K562 (cell line): ENCODE results near the gene LRP1. TPM values are rescaled to one million over a fixed set of nuclear protein-coding genes. Genes with fewer than 3 reads are reported as not detected.

ENCODE experiments used
- ATAC-seq: fragments of 200-7000 bp; cut with Tn5 transposase; 3 replicates; pipeline ENCODE4 v1.9.1; 2020; ENCODE audit warnings: moderate library complexity
- BruUV-seq: library from RNA; stranded (reverse); fragments of 400-500 nt; replicated peaks from 2 replicates; lab custom pipeline; 2021; lab: Mats Ljungman, UMichigan
- CTCF ChIA-PET: fragments of 300-600 bp; formaldehyde crosslinking; extraction: SDS; loops from one replicate; lab custom pipeline; 2021; ENCODE audit warnings: low intra/inter-chr PET ratio; lab: Yijun Ruan, JAX
- POLR2A ChIA-PET: fragments of 300-600, 350-650 bp; sonication (Branson Sonifier 250); formaldehyde crosslinking; extraction: SDS; loops from one replicate; lab custom pipeline; 2021; ENCODE audit warnings: antibody characterized with exemption, inconsistent platforms; lab: Yijun Ruan, JAX
- DNase-seq, 4 experiments: peaks; one replicate each; pipeline versions ENCODE4 v3.0.0 to v3.0.0-alpha.2; 2011 to 2018; ENCODE audit warnings: low spot score in 3 of 4, mixed read lengths in 3 of 4; ENCODE audit errors: extremely low read depth in 1 of 4
- FAIRE-seq: peaks from 2 replicates; lab custom pipeline; 2011; peaks lifted over from hg19 to GRCh38; lab: Jason Lieb, UNC
- H2AFZ ChIP-seq: 2 replicates; pipeline ENCODE4 v1.6.0; 2011; ENCODE audit warnings: low read depth, low read length, control low read depth, inconsistent platforms
- H3K27ac ChIP-seq: fragments of 200-600 bp; 3 replicates; pipeline ENCODE4 v1.8.0; 2011; ENCODE audit warnings: low read depth, mild to moderate bottlenecking, control low read depth, inconsistent platforms, low read length, moderate library complexity, mixed read lengths; ENCODE audit errors: extremely low read depth
- H3K27me3 ChIP-seq, 2 experiments: fragments of 300-600 bp in 1 of 2; 2 replicates in 1 of 2; 3 replicates in 1 of 2; pipeline versions ENCODE4 v1.6.0 to v1.8.0; 2011; ENCODE audit warnings: inconsistent platforms in 2 of 2, low read length in 2 of 2, mild to moderate bottlenecking in 1 of 2, mixed read lengths in 1 of 2, moderate library complexity in 1 of 2; ENCODE audit not compliant: control insufficient read depth in 2 of 2, insufficient read depth in 2 of 2
- H3K36me3 ChIP-seq: fragments of 300-600 bp; 3 replicates; pipeline ENCODE4 v1.8.0; 2011; ENCODE audit warnings: mild to moderate bottlenecking, low read length, inconsistent platforms; ENCODE audit not compliant: control insufficient read depth, insufficient read depth
- H3K4me1 ChIP-seq, 2 experiments: fragments of 200-600 bp in 1 of 2; replicated peaks in 1 of 2; 2 replicates in 1 of 2; 3 replicates in 1 of 2; pipeline versions ENCODE4 v1.5.1 to v1.8.0; 2011; ENCODE audit warnings: inconsistent platforms in 2 of 2, low read length in 2 of 2, mild to moderate bottlenecking in 1 of 2, mixed read lengths in 1 of 2, moderate library complexity in 1 of 2; ENCODE audit not compliant: control insufficient read depth in 2 of 2, insufficient read depth in 2 of 2
- H3K4me2 ChIP-seq: 2 replicates; pipeline ENCODE4 v1.6.1; 2011; ENCODE audit warnings: low read length, control low read depth, inconsistent platforms, mixed read lengths; ENCODE audit not compliant: insufficient read depth
- H3K4me3 ChIP-seq: fragments of 200-600 bp; sonication (generic), shearing (Covaris generic); 2 replicates; pipeline ENCODE4 v1.5.1; 2016; ENCODE audit warnings: control low read depth, inconsistent platforms
- H3K79me2 ChIP-seq: fragments of 200-600 bp; 3 replicates; pipeline ENCODE4 v1.8.0; 2011; ENCODE audit warnings: low read length, inconsistent platforms; ENCODE audit not compliant: control insufficient read depth, insufficient read depth
- H3K9ac ChIP-seq, 2 experiments: 2 replicates each; pipeline versions ENCODE4 v1.6.0 to v1.6.1; 2011; ENCODE audit warnings: low read depth in 2 of 2, low read length in 2 of 2, control low read depth in 1 of 2, inconsistent platforms in 1 of 2, mild to moderate bottlenecking in 1 of 2, mixed read lengths in 1 of 2; ENCODE audit not compliant: insufficient read depth in 1 of 2
- H3K9me1 ChIP-seq: one replicate; pipeline ENCODE4 v1.6.0; 2011; ENCODE audit warnings: inconsistent platforms, mild to moderate bottlenecking, low read length, moderate library complexity; ENCODE audit not compliant: control insufficient read depth, insufficient read depth
- H3K9me3 ChIP-seq: replicated peaks from 2 replicates; pipeline ENCODE4 v1.5.1; 2011; ENCODE audit warnings: low read depth, low read length, inconsistent platforms; ENCODE audit not compliant: control insufficient read depth, insufficient read depth
- H4K20me1 ChIP-seq: replicated peaks from 2 replicates; pipeline ENCODE4 v1.6.1; 2011; ENCODE audit warnings: low read length, inconsistent platforms, mixed read lengths; ENCODE audit not compliant: control insufficient read depth, insufficient read depth
- CXXC5 ChIP-seq: fragments of 250-450 bp; sonication (Bioruptor Pico); IDR thresholded peaks from 2 replicates; pipeline ENCODE4 v1.8.0; 2022; ENCODE audit warnings: inconsistent platforms, mild to moderate bottlenecking, moderate library complexity
- JUND ChIP-seq, 2 experiments: IDR thresholded peaks; 2 replicates in 1 of 2; 3 replicates in 1 of 2; pipeline ENCODE4 v1.6.1; 2011; ENCODE audit warnings: borderline replicate concordance in 2 of 2, low read depth in 2 of 2, low read length in 2 of 2, improper control_type of control experiment in 1 of 2, missing biosample characterization in 1 of 2, missing genetic modification characterization in 1 of 2, missing genetic modification reagents in 1 of 2
- KDM2B ChIP-seq: fragments of 250-450 bp; sonication (Bioruptor Pico); IDR thresholded peaks from 2 replicates; pipeline ENCODE4 v1.8.0; 2021; ENCODE audit warnings: mild to moderate bottlenecking, moderate library complexity
- MTA2 ChIP-seq: fragments of 450-650 bp; IDR thresholded peaks from 2 replicates; pipeline ENCODE4 v1.6.1; 2016; ENCODE audit warnings: low read depth
- NFRKB ChIP-seq: fragments of 450-650 bp; IDR thresholded peaks from 2 replicates; pipeline ENCODE4 v1.6.1; 2016; ENCODE audit warnings: low read depth
- VEZF1 ChIP-seq: fragments of 200-800 bp; sonication (Bioruptor generic); IDR thresholded peaks from 2 replicates; pipeline ENCODE4 v1.6.1; 2017; ENCODE audit warnings: missing genetic modification characterization, missing compliant biosample characterization
- ZBTB8A ChIP-seq: fragments of 450-650 bp; IDR thresholded peaks from 2 replicates; pipeline ENCODE4 v1.6.1; 2018; ENCODE audit warnings: mild to moderate bottlenecking, moderate library complexity; ENCODE audit not compliant: partially characterized antibody
- ZNF133 ChIP-seq: fragments of 250-450 bp; sonication (Bioruptor Pico); IDR thresholded peaks from 2 replicates; pipeline ENCODE4 v1.4.0; 2020; ENCODE audit warnings: mild to moderate bottlenecking
- ZNF146 ChIP-seq: IDR thresholded peaks from one replicate; pipeline ENCODE4 v1.6.1; 2018; ENCODE audit warnings: missing compliant biosample characterization; ENCODE audit not compliant: unreplicated experiment
- WGBS: fragments of 100-300 bp; shearing (Covaris generic); methylation state at CpG from one replicate; pipeline ENCODE4 v1.1.6; 2016; ENCODE audit warnings: low coverage, mixed read lengths; ENCODE audit not compliant: insufficient coverage; ENCODE audit errors: missing lambda C conversion rate; 5-methylcytosine and 5-hydroxymethylcytosine counted together
- in situ Hi-C: fragments of 300-500 bp; cut with MboI; formaldehyde crosslinking; loops from 4 replicates; pipeline ENCODE4 v1.15.0; 2018; ENCODE audit warnings: inconsistent platforms, mixed read lengths
- intact Hi-C: fragments of 100-400 bp; cut with micrococcal nuclease; formaldehyde crosslinking; loops from 2 replicates; pipeline ENCODE4 v1.14.2; 2022
- polyA plus RNA-seq, 8 experiments: library from polyadenylated mRNA; depleted of rRNA in 4 of 8; stranded (reverse) in 5 of 8; unstranded in 3 of 8; fragments of >200 nt; fragmentation: Nextera tagmentation in 2 of 8; fragmentation: Illumina TruSeq in 1 of 8; extraction: Ambion mirVana in 2 of 8; extraction: Trizol in 1 of 8; gene quantifications; 2 replicates each; pipeline versions ENCODE4 v1.2.1 to v1.2.3, GENCODE V29; 2011 to 2014; ENCODE audit warnings: inconsistent platforms in 1 of 8, missing spikeins in 1 of 8
- total RNA-seq, 7 experiments: library from RNA; depleted of rRNA in 6 of 7; stranded (reverse); fragments of >200 nt in 6 of 7; fragmentation: Illumina TruSeq in 2 of 7; extraction: Trizol in 2 of 7; gene quantifications; 2 replicates each; pipeline versions ENCODE4 v1.2.1 to v1.2.3, GENCODE V29; 2011 to 2021; ENCODE audit warnings: low replicate concordance in 1 of 7
- TF ChIP-seq, protein P1 (sequence below): sonication (generic); formaldehyde crosslinking; IDR thresholded peaks from 2 replicates; pipeline ENCODE4 v1.8.0; 2022; ENCODE audit warnings: missing genetic modification reagents, mild to moderate bottlenecking, moderate library complexity, borderline replicate concordance
- TF ChIP-seq, protein P2 (sequence below), 2 experiments: fragments of 250-450 bp in 1 of 2; fragments of 450-650 bp in 1 of 2; sonication (Bioruptor Pico) in 1 of 2; IDR thresholded peaks; 2 replicates each; pipeline versions ENCODE4 v1.6.1 to v1.8.0; 2016 to 2021; ENCODE audit warnings: mild to moderate bottlenecking in 2 of 2, moderate library complexity in 2 of 2, missing compliant biosample characterization in 1 of 2, missing genetic modification characterization in 1 of 2
- TF ChIP-seq, protein P3 (sequence below): fragments of 450-650 bp; IDR thresholded peaks from 2 replicates; pipeline ENCODE4 v1.6.1; 2017; ENCODE audit warnings: antibody characterized with exemption

LRP1 gene
- total and polyA plus RNA-seq, 9 of the 15 experiments (the other 6 are each of a cell fraction or from before 2014, with no cell fraction given), result 0.04 to 0.64 (median 0.19) TPM; not detected in 2

DNA sequence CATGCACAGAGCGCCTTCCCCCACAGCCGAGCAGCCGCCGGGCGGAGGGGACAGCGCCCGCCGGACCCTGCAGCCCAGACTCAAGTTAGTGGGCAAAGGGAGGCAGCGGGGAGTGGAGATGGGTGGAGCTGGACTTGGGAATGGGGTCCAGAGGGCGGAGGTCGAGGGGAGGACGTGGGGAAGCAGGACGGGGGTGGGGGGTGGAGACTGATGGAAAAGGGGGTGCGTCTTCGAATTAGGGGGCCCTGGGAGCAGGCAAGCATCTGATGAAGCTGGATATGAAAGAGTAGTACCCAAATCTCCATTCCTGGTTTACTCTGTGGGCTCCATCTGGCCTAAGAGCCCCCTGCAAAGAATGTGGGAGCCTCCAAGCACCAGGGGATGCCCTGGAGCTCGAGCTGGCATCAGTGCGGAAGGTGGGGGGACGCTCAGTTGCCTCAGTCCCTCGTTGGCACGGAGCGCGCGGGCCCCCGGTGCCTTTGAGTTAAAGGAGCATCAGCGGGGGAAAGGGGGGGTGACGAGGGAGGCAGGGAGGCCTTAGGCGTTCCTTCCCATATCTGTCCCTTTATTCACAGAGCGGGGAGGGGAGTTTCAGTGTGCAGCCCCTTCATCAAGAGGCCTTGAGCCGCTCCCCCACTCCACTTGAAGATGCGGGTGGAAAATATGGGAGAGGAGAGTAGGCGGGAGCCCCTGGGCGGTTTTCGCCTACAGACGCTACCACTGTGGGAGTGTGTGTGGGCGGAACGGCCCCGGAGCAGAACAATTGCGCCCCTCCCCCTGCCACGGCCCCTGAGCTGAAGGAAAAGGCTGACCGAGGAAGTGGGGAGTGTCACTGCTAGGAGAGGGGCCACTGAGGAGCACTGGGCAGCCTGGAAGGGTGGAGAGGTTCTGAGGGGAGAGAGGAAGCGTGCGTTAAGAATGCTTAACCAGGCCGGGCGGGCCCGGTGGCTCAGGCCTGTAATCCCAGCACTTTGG, 38.7 kb upstream of the LRP1 start:
- Histone ChIP-seq H3K9ac (peak overlapping the region; percentile 71 to 97), H3K79me2 (peaks cover 42% of the 10 kb centered on the region), H3K27ac (peak overlapping the region; percentile 69), H3K36me3 (peaks cover 37% of the 10 kb centered on the region), H3K4me2 (peak overlapping the region; percentile 86), H3K27me3 (no peaks in the 10 kb centered on the region; a peak in 1 of 5 replicates), H2AFZ (peak overlapping the region; percentile 66), H3K4me3 (peak overlapping the region; percentile 75), H3K9me3 (no peaks in the 10 kb centered on the region), H3K9me1 (no peaks in the 10 kb centered on the region), H3K4me1 (peaks cover 40 to 75% of the 10 kb centered on the region in 2 experiments), H4K20me1 (peaks cover 5% of the 10 kb centered on the region)
- CTCF ChIA-PET, result interaction anchor here (0.9 kb wide), 1 partner anchor 20 kb away, joined by 4 read pairs; no protein-coding TSS in a partner anchor
- ATAC-seq (peak; percentile 8), DNase-seq (peak; percentile 57 to 84 (median 66)), FAIRE-seq (no peak)
- under 1% methylated on average over 39 of the region's 45 CpGs for WGBS
- intact Hi-C loops (loop anchor here (10.0 kb wide), 1 partner anchor 455 kb away; the partner anchor contains the start of gene BAZ2A), in situ Hi-C loops (no loop called here)
- BruUV-seq, result TSS peak; percentile 51
- POLR2A ChIA-PET, result interaction anchor here (0.8 to 6.0 kb wide), 6 partner anchors 10 to 752 kb away, joined by 3 to 44 read pairs (median 4); partner anchors contain the start of gene NEMP1
- TF ChIP-seq MTA2 (no peak), ZNF133 (CRISPR knock-in tag) (no peak), NFRKB (no peak; the same call in 1 of the 2 replicates), CXXC5 (peak; percentile 61), ZNF146 (no peak), VEZF1 (CRISPR knock-in tag) (peak; percentile 76), KDM2B (CRISPR knock-in tag) (no peak), JUND (IDR thresholded peaks at IDR 0.05; ENCODE audit: borderline replicate concordance, low read depth, low read length) (0 out of 2 replicates have a peak, but pooled peaks have one; percentile 17), JUND (tag; IDR thresholded peaks at IDR 0.05; ENCODE audit: borderline replicate concordance, low read depth, low read length) (no peak), ZBTB8A (no peak)
- TF ChIP-seq, protein P1, sequence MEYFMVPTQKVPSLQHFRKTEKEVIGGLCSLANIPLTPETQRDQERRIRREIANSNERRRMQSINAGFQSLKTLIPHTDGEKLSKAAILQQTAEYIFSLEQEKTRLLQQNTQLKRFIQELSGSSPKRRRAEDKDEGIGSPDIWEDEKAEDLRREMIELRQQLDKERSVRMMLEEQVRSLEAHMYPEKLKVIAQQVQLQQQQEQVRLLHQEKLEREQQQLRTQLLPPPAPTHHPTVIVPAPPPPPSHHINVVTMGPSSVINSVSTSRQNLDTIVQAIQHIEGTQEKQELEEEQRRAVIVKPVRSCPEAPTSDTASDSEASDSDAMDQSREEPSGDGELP, result peak; percentile 30; the same call in 1 of the 2 replicates
- TF ChIP-seq, protein P2, sequence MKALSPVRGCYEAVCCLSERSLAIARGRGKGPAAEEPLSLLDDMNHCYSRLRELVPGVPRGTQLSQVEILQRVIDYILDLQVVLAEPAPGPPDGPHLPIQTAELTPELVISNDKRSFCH (CRISPR knock-in tag; IDR thresholded peaks at IDR 0.05), result no peak
- TF ChIP-seq, protein P2 (tag; IDR thresholded peaks at IDR 0.05), result no peak
- TF ChIP-seq, protein P3, sequence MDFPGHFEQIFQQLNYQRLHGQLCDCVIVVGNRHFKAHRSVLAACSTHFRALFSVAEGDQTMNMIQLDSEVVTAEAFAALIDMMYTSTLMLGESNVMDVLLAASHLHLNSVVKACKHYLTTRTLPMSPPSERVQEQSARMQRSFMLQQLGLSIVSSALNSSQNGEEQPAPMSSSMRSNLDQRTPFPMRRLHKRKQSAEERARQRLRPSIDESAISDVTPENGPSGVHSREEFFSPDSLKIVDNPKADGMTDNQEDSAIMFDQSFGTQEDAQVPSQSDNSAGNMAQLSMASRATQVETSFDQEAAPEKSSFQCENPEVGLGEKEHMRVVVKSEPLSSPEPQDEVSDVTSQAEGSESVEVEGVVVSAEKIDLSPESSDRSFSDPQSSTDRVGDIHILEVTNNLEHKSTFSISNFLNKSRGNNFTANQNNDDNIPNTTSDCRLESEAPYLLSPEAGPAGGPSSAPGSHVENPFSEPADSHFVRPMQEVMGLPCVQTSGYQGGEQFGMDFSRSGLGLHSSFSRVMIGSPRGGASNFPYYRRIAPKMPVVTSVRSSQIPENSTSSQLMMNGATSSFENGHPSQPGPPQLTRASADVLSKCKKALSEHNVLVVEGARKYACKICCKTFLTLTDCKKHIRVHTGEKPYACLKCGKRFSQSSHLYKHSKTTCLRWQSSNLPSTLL, result no peak
